AML-193 (cell line): ENCODE measurements around the gene CREBL2.
"Not testable (repeated sequence)": the region's sequence is repeated elsewhere in the genome, so short reads cannot be mapped to it uniquely, and the experiment has no call there.

Experiments used
- DNase-seq, 2 experiments: peaks; one replicate each; lab custom pipeline; 2025; lab: John Stamatoyannopoulos, UW

Gene CREBL2

GRCh38 chr12:12636641-12637040 is 25.0 kb downstream of the CREBL2 start:
- no peak for DNase-seq

- DNase-seq: not testable (repeated sequence)
Observed at GRCh38 chr12:12639995-12640394, 28.3 kb downstream of the CREBL2 start.

- no peak for DNase-seq
Observed at GRCh38 chr12:12641650-12642049, 30.0 kb downstream of the CREBL2 start.

GRCh38 chr12:12642916-12643315 is 31.2 kb downstream of the CREBL2 start:
- DNase-seq: no peak

GRCh38 chr12:12645485-12645884 is 33.8 kb downstream of the CREBL2 start:
- peak; percentile 33 to 64 for DNase-seq

GRCh38 chr12:12645968-12646367 is 34.3 kb downstream of the CREBL2 start:
- not testable (repeated sequence) for DNase-seq

- no peak for DNase-seq
Observed at GRCh38 chr12:12646483-12647072, 34.9 kb downstream of the CREBL2 start.

GRCh38 chr12:12648284-12648683 is 36.6 kb downstream of the CREBL2 start:
- no peak for DNase-seq

- DNase-seq: no peak
Observed at GRCh38 chr12:12648951-12649650, 37.4 kb downstream of the CREBL2 start.

GRCh38 chr12:12651752-12652151 is 40.1 kb downstream of the CREBL2 start:
- no peak for DNase-seq

GRCh38 chr12:12652704-12653103 is 41.0 kb downstream of the CREBL2 start:
- DNase-seq: not testable (repeated sequence)

- no peak for DNase-seq
Observed at GRCh38 chr12:12653922-12654321, 42.2 kb downstream of the CREBL2 start.

- no peak for DNase-seq
Observed at GRCh38 chr12:12654691-12655460, 43.2 kb downstream of the CREBL2 start.

- no peak for DNase-seq
Observed at GRCh38 chr12:12660201-12660600, 48.5 kb downstream of the CREBL2 start.

- no peak for DNase-seq
Observed at GRCh38 chr12:12661086-12661856, 49.6 kb downstream of the CREBL2 start.

GRCh38 chr12:12663644-12664294 is 52.1 kb downstream of the CREBL2 start:
- no peak for DNase-seq

GRCh38 chr12:12665194-12665593 is 53.5 kb downstream of the CREBL2 start:
- no peak for DNase-seq

GRCh38 chr12:12668005-12668404 is 56.3 kb downstream of the CREBL2 start:
- no peak for DNase-seq

GRCh38 chr12:12669020-12669419 is 57.3 kb downstream of the CREBL2 start:
- DNase-seq: no peak

GRCh38 chr12:12671850-12672660 is 60.4 kb downstream of the CREBL2 start:
- DNase-seq: no peak

- DNase-seq: no peak
Observed at GRCh38 chr12:12673296-12673695, 61.6 kb downstream of the CREBL2 start.
